H1 (cell line): Measurements from ENCODE around the gene STK39. TPM values are rescaled to one million over a fixed set of nuclear protein-coding genes. Genes with fewer than 3 reads are reported as not detected.

Experiments used
- CTCF ChIA-PET: fragments of 300-600 bp; sonication (Branson Sonifier 250); formaldehyde crosslinking; loops from one replicate; lab custom pipeline; 2021; ENCODE audit not compliant: partially characterized antibody; lab: Charles Lee
- POLR2A ChIA-PET: fragments of 300-600 bp; sonication (Branson Sonifier 250); formaldehyde crosslinking; loops from one replicate; lab custom pipeline; 2021; ENCODE audit warnings: inconsistent platforms; ENCODE audit not compliant: partially characterized antibody; lab: Charles Lee
- DNase-seq, 2 experiments: peaks; one replicate each; pipeline versions ENCODE4 v3.0.0 to v3.0.0-alpha.2; 2010 to 2022; ENCODE audit warnings: low spot score in 2 of 2, low read depth in 1 of 2, mixed read lengths in 1 of 2
- FAIRE-seq: peaks from 2 replicates; lab custom pipeline; 2011; peaks lifted over from hg19 to GRCh38; lab: Jason Lieb, UNC
- H2AFZ ChIP-seq: 2 replicates; pipeline ENCODE4 v1.8.1; 2012; ENCODE audit warnings: low read length, inconsistent platforms
- H2AK5ac ChIP-seq: 2 replicates; pipeline ENCODE4 v1.6.1; 2013; ENCODE audit warnings: low read depth, low read length
- H2BK120ac ChIP-seq: replicated peaks from 2 replicates; pipeline ENCODE3; 2013; ENCODE audit warnings: low read depth, low read length, inconsistent platforms
- H2BK12ac ChIP-seq: 2 replicates; pipeline ENCODE4 v1.6.1; 2013; ENCODE audit warnings: low read depth, low read length
- H2BK15ac ChIP-seq: 2 replicates; pipeline ENCODE4 v1.6.1; 2013; ENCODE audit warnings: low read length
- H2BK20ac ChIP-seq: 2 replicates; pipeline ENCODE4 v1.6.1; 2013; ENCODE audit warnings: low read length
- H2BK5ac ChIP-seq: 2 replicates; pipeline ENCODE4 v1.6.1; 2013; ENCODE audit warnings: low read depth, low read length
- H3K14ac ChIP-seq: 2 replicates; pipeline ENCODE4 v1.6.1; 2013; ENCODE audit warnings: inconsistent platforms; ENCODE audit not compliant: insufficient read length
- H3K18ac ChIP-seq: 2 replicates; pipeline ENCODE4 v1.6.1; 2013; ENCODE audit warnings: low read length; ENCODE audit errors: extremely low read depth
- H3K23ac ChIP-seq: 2 replicates; pipeline ENCODE4 v1.6.1; 2013; ENCODE audit warnings: inconsistent platforms; ENCODE audit not compliant: insufficient read length
- H3K23me2 ChIP-seq: 2 replicates; pipeline ENCODE4 v1.6.1; 2013; ENCODE audit warnings: low read depth, low read length
- H3K27ac ChIP-seq: 2 replicates; pipeline ENCODE4 v1.6.1; 2011; ENCODE audit warnings: low read depth, low read length, inconsistent platforms
- H3K27me3 ChIP-seq, 4 experiments: replicated peaks in 1 of 4; 1 replicate in 1 of 4; 2 replicates in 3 of 4; pipeline versions ENCODE4 v1.6.1 to v1.8.1; 2011 to 2013; ENCODE audit warnings: low read length in 3 of 4, mild to moderate bottlenecking in 3 of 4, inconsistent platforms in 2 of 4, mixed read lengths in 2 of 4, moderate library complexity in 1 of 4; ENCODE audit not compliant: control insufficient read depth in 3 of 4, insufficient read depth in 3 of 4; ENCODE audit errors: extremely low read depth in 1 of 4
- H3K36me3 ChIP-seq, 4 experiments: 2 replicates each; pipeline versions ENCODE4 v1.6.1 to v1.8.1; 2011 to 2013; ENCODE audit warnings: mild to moderate bottlenecking in 4 of 4, low read length in 3 of 4, moderate library complexity in 2 of 4, control low read depth in 1 of 4, inconsistent platforms in 1 of 4; ENCODE audit not compliant: insufficient read depth in 4 of 4, control insufficient read depth in 2 of 4
- H3K4ac ChIP-seq: replicated peaks from 2 replicates; pipeline ENCODE3; 2013; ENCODE audit warnings: low read length, low read depth, mixed read lengths, inconsistent platforms; ENCODE audit not compliant: insufficient read length
- H3K4me1 ChIP-seq, 4 experiments: replicated peaks in 1 of 4; 1 replicate in 1 of 4; 2 replicates in 3 of 4; pipeline versions ENCODE4 v1.6.1 to v1.8.1; 2011 to 2013; ENCODE audit warnings: low read length in 3 of 4, inconsistent platforms in 2 of 4, mixed read lengths in 1 of 4; ENCODE audit not compliant: insufficient read depth in 4 of 4, control insufficient read depth in 3 of 4
- H3K4me2 ChIP-seq, 2 experiments: 2 replicates each; pipeline versions ENCODE4 v1.6.1 to v1.8.1; 2011 to 2013; ENCODE audit warnings: low read depth in 2 of 2, low read length in 2 of 2, control low read depth in 1 of 2, inconsistent platforms in 1 of 2, mild to moderate bottlenecking in 1 of 2; ENCODE audit not compliant: insufficient read depth in 1 of 2
- H3K4me3 ChIP-seq, 4 experiments: fragments of 200-600, 300-600 bp in 1 of 4; sonication (generic), shearing (Covaris generic), sonication (Bioruptor Twin) in 1 of 4; 2 replicates each; pipeline versions ENCODE4 v1.5.1 to v1.8.1; 2011 to 2016; ENCODE audit warnings: low read length in 4 of 4, low read depth in 3 of 4, control low read depth in 2 of 4, inconsistent platforms in 2 of 4, mild to moderate bottlenecking in 2 of 4, mixed read lengths in 1 of 4, moderate library complexity in 1 of 4; ENCODE audit not compliant: insufficient read depth in 2 of 4; ENCODE audit errors: extremely low read depth in 1 of 4
- H3K56ac ChIP-seq: replicated peaks from 2 replicates; pipeline ENCODE3; 2013; ENCODE audit warnings: low read depth, mild to moderate bottlenecking, mixed read lengths, low read length, inconsistent platforms; ENCODE audit not compliant: insufficient read length
- H3K79me1 ChIP-seq: 2 replicates; pipeline ENCODE4 v1.6.1; 2013; ENCODE audit warnings: low read depth, low read length, control low read depth
- H3K79me2 ChIP-seq, 2 experiments: 2 replicates each; pipeline versions ENCODE4 v1.6.1 to v1.8.1; 2012 to 2013; ENCODE audit warnings: low read length in 2 of 2, mild to moderate bottlenecking in 2 of 2, inconsistent platforms in 1 of 2; ENCODE audit not compliant: insufficient read depth in 2 of 2, control insufficient read depth in 1 of 2
- H3K9ac ChIP-seq, 4 experiments: replicated peaks in 1 of 4; 1 replicate in 1 of 4; 2 replicates in 3 of 4; pipeline versions ENCODE4 v1.6.1 to v1.8.1; 2011 to 2013; ENCODE audit warnings: low read depth in 3 of 4, low read length in 3 of 4, control low read depth in 2 of 4, mild to moderate bottlenecking in 2 of 4, moderate library complexity in 2 of 4, inconsistent platforms in 1 of 4; ENCODE audit errors: extremely low read depth in 1 of 4
- H3K9me3 ChIP-seq, 2 experiments: 2 replicates each; pipeline versions ENCODE4 v1.6.1 to v1.8.1; 2012 to 2013; ENCODE audit warnings: mild to moderate bottlenecking in 2 of 2, moderate library complexity in 2 of 2, control low read depth in 1 of 2, inconsistent platforms in 1 of 2, low read depth in 1 of 2, low read length in 1 of 2, mixed read lengths in 1 of 2; ENCODE audit not compliant: insufficient read depth in 2 of 2
- H4K20me1 ChIP-seq, 2 experiments: replicated peaks in 1 of 2; 2 replicates each; pipeline versions ENCODE3 to v1.8.1; 2011 to 2013; ENCODE audit warnings: inconsistent platforms in 2 of 2, low read length in 2 of 2, mild to moderate bottlenecking in 1 of 2; ENCODE audit not compliant: insufficient read depth in 2 of 2, control insufficient read depth in 1 of 2
- H4K5ac ChIP-seq: 2 replicates; pipeline ENCODE4 v1.6.1; 2013; ENCODE audit warnings: low read length, low read depth, mixed read lengths, inconsistent platforms; ENCODE audit not compliant: insufficient read length
- H4K8ac ChIP-seq: 2 replicates; pipeline ENCODE4 v1.8.0; 2013; ENCODE audit warnings: mild to moderate bottlenecking, moderate library complexity, low read length, inconsistent platforms; ENCODE audit not compliant: insufficient read depth; ENCODE audit errors: extremely low read depth
- H4K91ac ChIP-seq: replicated peaks from 2 replicates; pipeline ENCODE3; 2013; ENCODE audit warnings: low read length, mixed read lengths, inconsistent platforms; ENCODE audit not compliant: insufficient read length
- FOSL1 ChIP-seq: IDR thresholded peaks from 2 replicates; pipeline ENCODE4 v1.6.1; 2011; ENCODE audit warnings: mild to moderate bottlenecking, low read depth, low read length, moderate library complexity; ENCODE audit not compliant: insufficient read depth
- RFX5 ChIP-seq: IDR thresholded peaks from 2 replicates; pipeline ENCODE4 v1.6.1; 2011; ENCODE audit warnings: low read depth, low read length, improper control_type of control experiment, borderline replicate concordance
- SP1 ChIP-seq: IDR thresholded peaks from 2 replicates; pipeline ENCODE4 v1.6.1; 2011; ENCODE audit warnings: low read depth, low read length
- WGBS, 2 experiments: shearing (Covaris generic) in 1 of 2; methylation state at CpG; one replicate each; pipeline versions ENCODE4 v1.1.6 to v1.1.7; 2013 to 2015; ENCODE audit warnings: low lambda C conversion rate in 2 of 2, mixed read lengths in 2 of 2, inconsistent platforms in 1 of 2, low coverage in 1 of 2, missing lambda C conversion rate in 1 of 2; ENCODE audit not compliant: insufficient replicate concordance in 2 of 2, insufficient coverage in 1 of 2, insufficient read length in 1 of 2; ENCODE audit errors: extremely low coverage in 1 of 2, missing lambda C conversion rate in 1 of 2; 5-methylcytosine and 5-hydroxymethylcytosine counted together
- polyA plus RNA-seq, 7 experiments: library from polyadenylated mRNA; depleted of rRNA in 3 of 7; stranded (reverse) in 5 of 7; unstranded in 2 of 7; fragments of >200 nt in 5 of 7; fragments of 200-250 nt in 2 of 7; gene quantifications; 1 replicate in 5 of 7; 2 replicates in 1 of 7; 4 replicates in 1 of 7; pipeline versions ENCODE4 v1.2.1 to v1.2.3, GENCODE V29; 2011 to 2013; ENCODE audit warnings: missing spikeins in 2 of 7, mixed read lengths in 2 of 7
- total RNA-seq: library from RNA; stranded (reverse); fragmentation: NEBNext Ultra II Directional; extraction: Animal tissue kit (Norgen Biotek cat#: 25700); gene quantifications from 2 replicates; pipeline ENCODE4 v1.2.1, GENCODE V29; 2021

The STK39 gene
- total and polyA plus RNA-seq, 2 of the 8 experiments (the other 6 are each of a cell fraction or from before 2014, with no cell fraction given): 13.7 to 23.8 TPM

DNA sequence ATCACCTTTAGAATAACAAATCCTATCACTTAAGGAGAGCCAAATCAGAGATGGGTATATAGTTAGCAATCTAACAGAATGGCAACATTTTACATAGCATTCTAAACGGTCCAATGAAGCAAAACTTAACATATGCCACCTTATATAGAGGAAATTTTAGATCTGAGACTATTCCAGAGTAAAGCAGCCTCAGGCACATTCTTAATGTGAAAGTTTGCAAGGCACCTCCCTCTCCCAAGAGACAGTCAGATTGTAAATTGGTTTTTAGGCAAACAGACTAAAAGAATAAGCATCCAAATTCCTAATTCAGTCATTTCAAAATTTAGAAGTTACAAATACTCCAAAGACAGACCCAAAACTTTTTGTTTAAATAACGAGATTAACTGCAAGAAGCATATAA lies 292.9 kb downstream of the STK39 start:
- H2BK15ac ChIP-seq: no peak overlapping the region
- H3K4me3 ChIP-seq: no peak overlapping the region
- H3K14ac ChIP-seq: no peak overlapping the region
- no peak overlapping the region for H3K4ac ChIP-seq
- H3K9me3 ChIP-seq: no peaks in the 10 kb centered on the region
- H3K36me3 ChIP-seq: no peaks in the 10 kb centered on the region
- no peaks in the 10 kb centered on the region for H3K27me3 ChIP-seq
- no peak overlapping the region for H2AFZ ChIP-seq
- POLR2A ChIA-PET: no interaction called here
- H2BK120ac ChIP-seq: no peak overlapping the region
- H2AK5ac ChIP-seq: no peak overlapping the region
- H3K9ac ChIP-seq: no peak overlapping the region
- H4K5ac ChIP-seq: no peak overlapping the region
- H3K27ac ChIP-seq: no peak overlapping the region
- H4K20me1 ChIP-seq: no peaks in the 10 kb centered on the region
- CTCF ChIA-PET: interaction anchor here (1.1 kb wide), 1 partner anchor 12 kb away, joined by 3 read pairs; no protein-coding TSS in a partner anchor
- H4K91ac ChIP-seq: no peak overlapping the region
- no peak overlapping the region for H2BK20ac ChIP-seq
- H2BK12ac ChIP-seq: no peak overlapping the region
- no peak overlapping the region for H3K56ac ChIP-seq
- H3K79me1 ChIP-seq: no peaks in the 10 kb centered on the region
- H3K18ac ChIP-seq: no peak overlapping the region
- no peak overlapping the region for H4K8ac ChIP-seq
- 79% methylated on average over 2 of the region's 2 CpGs; no CpG with 5 or more reads in 1 of the 2 experiments for WGBS, 2 experiments
- no peak overlapping the region for H3K4me2 ChIP-seq
- DNase-seq (no peak), FAIRE-seq (no peak)
- H3K79me2 ChIP-seq: no peaks in the 10 kb centered on the region
- no peaks in the 10 kb centered on the region; the same call in 1 of the 2 replicates for H3K23me2 ChIP-seq
- no peak overlapping the region for H2BK5ac ChIP-seq
- no peaks in the 10 kb centered on the region for H3K4me1 ChIP-seq
- no peak overlapping the region for H3K23ac ChIP-seq
- TF ChIP-seq RFX5 (no peak), SP1 (no peak), FOSL1 (no peak)
